Measurements from ENCODE around the gene SUPT20H.

- TF ChIP-seq TCF4 (CRISPR knock-in tag; IDR thresholded peaks at IDR 0.05; ENCODE audit: borderline replicate concordance), result no peak
- no peak for TF ChIP-seq CREB5 (CRISPR knock-in tag; IDR thresholded peaks at IDR 0.05; ENCODE audit: low read depth)
- TF ChIP-seq ARNTL (CRISPR knock-in tag; IDR thresholded peaks at IDR 0.05; ENCODE audit: borderline replicate concordance, low read depth), result no peak
- TF ChIP-seq PATZ1 (CRISPR knock-in tag; IDR thresholded peaks at IDR 0.05; ENCODE audit: borderline replicate concordance), result no peak
Observed at GRCh38 chr13:37001921-37002250, 57.6 kb downstream of the SUPT20H start.

Measured in SK-N-SH treated with all-trans-retinoic acid at 6 μM for 48 hours (cell line).